Psoas muscle (tissue), 8 donors: Measurements from ENCODE around the gene LRRC72. TPM values are rescaled to one million over a fixed set of nuclear protein-coding genes. Genes with fewer than 3 reads are reported as not detected.

Experiments
- ATAC-seq, 4 donors: fragments of 200-7000 bp; cut with Tn5 transposase; one replicate each; pipeline ENCODE4 v1.9.1; 2020; ENCODE audit warnings: moderate library complexity in 3 of 4, mild to moderate bottlenecking in 2 of 4
- DNase-seq, 2 donors: peaks; one replicate each; pipeline ENCODE4 v3.0.0-alpha.2; 2020
- H3K27ac ChIP-seq: fragments of 200-600 bp; one replicate; pipeline ENCODE4 v1.8.0; 2022
- H3K27me3 ChIP-seq, 3 donors: fragments of 200-600 bp in 1 of 3; one replicate each; pipeline versions ENCODE4 v1.6.1 to v1.8.0; 2013 to 2022; ENCODE audit warnings: low read length in 2 of 3, mild to moderate bottlenecking in 2 of 3, moderate library complexity in 1 of 3; ENCODE audit not compliant: insufficient read depth in 3 of 3
- H3K36me3 ChIP-seq, 2 donors: fragments of 200-600 bp in 1 of 2; one replicate each; pipeline versions ENCODE4 v1.6.1 to v1.8.0; 2013 to 2022; ENCODE audit warnings: low read depth in 1 of 2, mild to moderate bottlenecking in 1 of 2, moderate library complexity in 1 of 2; ENCODE audit not compliant: insufficient read depth in 1 of 2
- H3K4me1 ChIP-seq: fragments of 200-600 bp; one replicate; pipeline ENCODE4 v1.8.0; 2022
- H3K4me3 ChIP-seq: fragments of 200-600 bp; one replicate; pipeline ENCODE4 v1.8.0; 2022; ENCODE audit warnings: mild to moderate bottlenecking
- H3K9me3 ChIP-seq: fragments of 200-600 bp; one replicate; pipeline ENCODE4 v1.8.0; 2022
- WGBS, 3 donors: extraction: QIAGEN DNeasy Blood & Tissue Kit; methylation state at CpG; one replicate each; pipeline versions ENCODE4 v1.1.6 to v1.1.7; 2013; 5-methylcytosine and 5-hydroxymethylcytosine counted together
- intact Hi-C, 2 donors: fragments of 100-400 bp; cut with DNase I; formaldehyde crosslinking; loops; one replicate each; pipeline versions ENCODE4 v1.11.0 to v1.14.2; 2022
- polyA plus RNA-seq, 3 donors: library from polyadenylated mRNA; stranded (reverse); fragments of 200-250 nt; gene quantifications; one replicate each; pipeline ENCODE4 v1.2.3, GENCODE V29; 2013
- total RNA-seq, 4 donors: library from RNA; stranded (reverse); fragmentation: NEBNext Ultra II Directional in 2 of 4; extraction: Animal tissue kit (Norgen Biotek cat#: 25700) in 2 of 4; gene quantifications; one replicate each; pipeline versions ENCODE4 v1.2.1 to v1.2.4, GENCODE V29; 2021 to 2023
- TF ChIP-seq, protein P1 (sequence below): fragments of 200-600 bp; IDR thresholded peaks from one replicate; pipeline ENCODE4 v1.8.0; 2022; ENCODE audit warnings: antibody characterized with exemption
- donor health status: healthy with polysubstance abuse.
- donor health status: DM: no; HTN: no; CAD: no; lungs with moderate emphysema.
- donor health status: Bipolar disorder and iron deficiency.
- donor health status: healthy.
- donor health status: DM: yes; HTN: yes; CAD: no.
- donor health status: DM: no; HTN: no; CAD: no.
- donor health status: DM: no; HTN: no; CAD: no.
- donor health status: DM: yes; HTN: yes; CAD: no.

The LRRC72 gene
- total and polyA plus RNA-seq, 7 donors, result not detected

DNA sequence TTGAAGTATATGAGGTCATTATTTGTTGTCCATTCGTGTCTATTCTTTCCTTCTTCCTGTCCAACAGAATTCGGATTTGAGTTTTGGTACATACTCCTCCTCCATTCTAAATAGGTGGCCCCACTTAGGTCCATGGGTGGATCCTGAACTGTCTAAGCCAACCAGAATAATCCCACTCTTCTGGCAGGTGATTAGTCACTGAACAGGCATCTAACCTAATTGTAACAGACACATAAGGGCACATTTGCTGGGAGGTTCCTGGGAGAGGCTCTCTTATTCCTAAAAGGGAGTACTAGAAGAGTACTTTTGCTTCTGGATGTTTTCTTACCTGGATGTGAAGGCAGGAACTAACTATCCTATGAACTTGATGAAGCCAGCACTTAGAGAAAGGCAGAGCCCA is 16.8 kb downstream of the LRRC72 start:
- Histone ChIP-seq H3K9me3 (no peaks in the 10 kb centered on the region), H3K4me1 (no peaks in the 10 kb centered on the region), H3K27me3 (no peaks in the 10 kb centered on the region), H3K36me3 (no peaks in the 10 kb centered on the region), H3K4me3 (no peak overlapping the region), H3K27ac (no peak overlapping the region)
- TF ChIP-seq, protein P1, sequence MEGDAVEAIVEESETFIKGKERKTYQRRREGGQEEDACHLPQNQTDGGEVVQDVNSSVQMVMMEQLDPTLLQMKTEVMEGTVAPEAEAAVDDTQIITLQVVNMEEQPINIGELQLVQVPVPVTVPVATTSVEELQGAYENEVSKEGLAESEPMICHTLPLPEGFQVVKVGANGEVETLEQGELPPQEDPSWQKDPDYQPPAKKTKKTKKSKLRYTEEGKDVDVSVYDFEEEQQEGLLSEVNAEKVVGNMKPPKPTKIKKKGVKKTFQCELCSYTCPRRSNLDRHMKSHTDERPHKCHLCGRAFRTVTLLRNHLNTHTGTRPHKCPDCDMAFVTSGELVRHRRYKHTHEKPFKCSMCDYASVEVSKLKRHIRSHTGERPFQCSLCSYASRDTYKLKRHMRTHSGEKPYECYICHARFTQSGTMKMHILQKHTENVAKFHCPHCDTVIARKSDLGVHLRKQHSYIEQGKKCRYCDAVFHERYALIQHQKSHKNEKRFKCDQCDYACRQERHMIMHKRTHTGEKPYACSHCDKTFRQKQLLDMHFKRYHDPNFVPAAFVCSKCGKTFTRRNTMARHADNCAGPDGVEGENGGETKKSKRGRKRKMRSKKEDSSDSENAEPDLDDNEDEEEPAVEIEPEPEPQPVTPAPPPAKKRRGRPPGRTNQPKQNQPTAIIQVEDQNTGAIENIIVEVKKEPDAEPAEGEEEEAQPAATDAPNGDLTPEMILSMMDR, result no peak
- no peak for DNase-seq
- no peak for ATAC-seq
- WGBS, 3 donors, result 74 to 85% (median 78%) methylated on average over 2 of the region's 2 CpGs
- intact Hi-C loops, result no loop called here

DNA sequence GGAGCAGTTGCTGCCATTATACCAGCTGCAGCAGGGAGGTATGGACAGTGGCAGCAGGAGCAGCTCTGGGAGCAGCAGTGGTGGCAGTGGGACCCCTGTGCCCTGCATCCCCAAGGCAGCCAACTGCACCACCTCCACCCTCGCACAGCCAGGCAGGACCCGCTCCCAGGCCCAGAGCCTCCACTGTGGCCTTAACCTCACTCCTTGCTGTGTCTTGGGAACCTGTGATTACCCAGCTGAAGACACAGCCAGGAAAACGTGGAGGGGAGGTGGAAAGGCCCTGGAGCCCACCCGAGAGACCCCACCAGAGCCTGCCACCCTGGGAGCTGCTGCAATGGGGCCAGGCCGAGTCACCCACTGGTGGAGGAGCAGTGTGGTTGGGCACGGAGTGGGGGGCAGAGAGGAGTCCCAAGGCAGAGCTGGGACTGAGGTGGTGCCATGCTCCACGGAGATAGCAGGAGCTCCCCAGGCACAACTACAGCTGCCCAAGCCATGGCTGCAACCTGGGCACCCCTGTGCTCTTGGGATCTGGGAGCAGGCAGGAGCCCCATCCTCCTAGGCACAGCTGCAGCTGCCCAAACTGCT is 20.4 kb downstream of the LRRC72 start:
- H3K36me3 ChIP-seq, result no peaks in the 10 kb centered on the region
- intact Hi-C loops, result no loop called here
- WGBS, 3 donors, result 84 to 87% (median 84%) methylated on average over 7 of the region's 7 CpGs
- no peaks in the 10 kb centered on the region for H3K27me3 ChIP-seq
- H3K27ac ChIP-seq, result no peak overlapping the region
- TF ChIP-seq, protein P1, result no peak
- no peaks in the 10 kb centered on the region for H3K9me3 ChIP-seq
- DNase-seq, result no peak
- no peak overlapping the region for H3K4me3 ChIP-seq
- no peak for ATAC-seq
- H3K4me1 ChIP-seq, result no peaks in the 10 kb centered on the region

DNA sequence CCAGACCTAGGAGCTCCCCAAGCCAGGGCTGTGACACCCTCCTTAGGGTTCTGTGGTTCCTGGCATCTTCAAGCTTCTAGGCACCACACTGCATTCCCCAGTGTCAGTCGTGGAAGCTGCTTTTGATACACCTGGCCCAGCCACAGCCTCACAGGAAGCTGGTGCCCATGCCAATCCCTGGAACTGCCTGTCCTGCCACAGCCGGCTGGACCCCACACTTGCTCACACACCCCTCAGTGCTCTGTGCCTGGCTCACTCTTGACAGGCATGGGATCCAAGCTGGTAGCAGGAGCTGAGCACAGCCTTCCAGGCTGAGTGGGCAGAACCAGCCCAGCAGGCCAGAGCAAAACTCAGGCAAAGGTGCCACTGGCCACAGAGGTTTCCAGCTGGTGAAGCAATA is 21.8 kb downstream of the LRRC72 start:
- H3K27ac ChIP-seq, result no peak overlapping the region
- no peaks in the 10 kb centered on the region for H3K4me1 ChIP-seq
- ATAC-seq, result no peak
- H3K4me3 ChIP-seq, result no peak overlapping the region
- no peaks in the 10 kb centered on the region for H3K36me3 ChIP-seq
- 51 to 63% (median 56%) methylated on average over 2 of the region's 2 CpGs for WGBS, 3 donors
- no peak for DNase-seq
- no peaks in the 10 kb centered on the region for H3K9me3 ChIP-seq
- no peaks in the 10 kb centered on the region for H3K27me3 ChIP-seq
- TF ChIP-seq, protein P1, result no peak
- intact Hi-C loops, result no loop called here

DNA sequence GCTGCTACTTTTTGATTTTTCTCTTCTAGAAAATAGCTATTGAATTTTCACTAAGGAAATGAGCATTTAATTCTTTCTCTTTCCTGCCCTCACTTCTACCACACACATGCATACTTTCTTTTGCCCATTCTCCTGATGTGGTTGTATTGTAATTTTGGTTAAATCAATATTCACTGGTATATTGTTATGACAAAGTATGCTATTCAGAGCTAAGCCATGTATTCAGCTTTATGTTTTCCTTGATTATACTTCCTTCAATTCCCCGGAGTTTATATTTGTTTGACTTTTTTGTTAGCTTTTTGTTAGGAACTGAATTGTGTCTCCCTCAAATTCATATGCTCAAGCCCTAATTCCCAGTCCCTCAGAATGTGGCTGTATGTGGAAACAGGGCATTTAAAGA is 24.0 kb downstream of the LRRC72 start:
- intact Hi-C loops, result no loop called here
- TF ChIP-seq, protein P1, result no peak
- 84 to 89% (median 87%) methylated on average over 1 of the region's 1 CpG for WGBS, 3 donors

More for the DNA sequence above, 24.0 kb downstream of the LRRC72 start:
- Histone ChIP-seq H3K27me3 (no peaks in the 10 kb centered on the region), H3K36me3 (no peaks in the 10 kb centered on the region), H3K27ac (no peak overlapping the region), H3K4me1 (no peaks in the 10 kb centered on the region), H3K4me3 (no peak overlapping the region), H3K9me3 (no peaks in the 10 kb centered on the region)
- ATAC-seq (no peak), DNase-seq (no peak)
